ENCODE results near the gene PRKN.

PRKN gene

DNA sequence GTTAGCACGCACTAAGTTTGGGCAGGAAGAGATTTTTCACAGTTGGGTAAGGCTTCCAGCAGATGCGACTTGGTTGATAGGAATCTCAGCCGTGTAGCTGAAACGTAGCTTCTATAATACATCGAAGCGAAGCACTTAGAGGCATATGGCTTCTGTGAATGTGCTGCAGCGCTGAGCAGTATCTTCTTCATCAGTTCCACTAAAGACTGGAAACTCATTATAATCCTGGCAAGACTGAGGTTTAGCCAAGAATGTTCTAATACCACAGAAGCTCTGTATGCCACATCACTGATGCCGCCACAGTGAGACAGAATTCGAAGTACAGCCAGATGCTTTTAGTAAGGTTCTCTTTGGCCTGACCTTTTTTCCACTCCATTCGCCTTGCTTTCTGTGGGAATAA lies 773.5 kb downstream of the PRKN start:
- H3K9me3 ChIP-seq (ENCODE audit: severe bottlenecking), result no peaks in the 10 kb centered on the region
- DNase-seq, result no peak
- no peaks in the 10 kb centered on the region for H3K36me3 ChIP-seq
- no peaks in the 10 kb centered on the region for H3K27me3 ChIP-seq (ENCODE audit: insufficient read depth, low read depth, severe bottlenecking)
- H3K4me3 ChIP-seq (ENCODE audit: low read depth, low read length), result no peak overlapping the region
- H3K27ac ChIP-seq, result no peak overlapping the region
- TF ChIP-seq, protein P1, sequence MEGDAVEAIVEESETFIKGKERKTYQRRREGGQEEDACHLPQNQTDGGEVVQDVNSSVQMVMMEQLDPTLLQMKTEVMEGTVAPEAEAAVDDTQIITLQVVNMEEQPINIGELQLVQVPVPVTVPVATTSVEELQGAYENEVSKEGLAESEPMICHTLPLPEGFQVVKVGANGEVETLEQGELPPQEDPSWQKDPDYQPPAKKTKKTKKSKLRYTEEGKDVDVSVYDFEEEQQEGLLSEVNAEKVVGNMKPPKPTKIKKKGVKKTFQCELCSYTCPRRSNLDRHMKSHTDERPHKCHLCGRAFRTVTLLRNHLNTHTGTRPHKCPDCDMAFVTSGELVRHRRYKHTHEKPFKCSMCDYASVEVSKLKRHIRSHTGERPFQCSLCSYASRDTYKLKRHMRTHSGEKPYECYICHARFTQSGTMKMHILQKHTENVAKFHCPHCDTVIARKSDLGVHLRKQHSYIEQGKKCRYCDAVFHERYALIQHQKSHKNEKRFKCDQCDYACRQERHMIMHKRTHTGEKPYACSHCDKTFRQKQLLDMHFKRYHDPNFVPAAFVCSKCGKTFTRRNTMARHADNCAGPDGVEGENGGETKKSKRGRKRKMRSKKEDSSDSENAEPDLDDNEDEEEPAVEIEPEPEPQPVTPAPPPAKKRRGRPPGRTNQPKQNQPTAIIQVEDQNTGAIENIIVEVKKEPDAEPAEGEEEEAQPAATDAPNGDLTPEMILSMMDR (IDR thresholded peaks at IDR 0.05; ENCODE audit: low read depth, low read length), result no peak

DNA sequence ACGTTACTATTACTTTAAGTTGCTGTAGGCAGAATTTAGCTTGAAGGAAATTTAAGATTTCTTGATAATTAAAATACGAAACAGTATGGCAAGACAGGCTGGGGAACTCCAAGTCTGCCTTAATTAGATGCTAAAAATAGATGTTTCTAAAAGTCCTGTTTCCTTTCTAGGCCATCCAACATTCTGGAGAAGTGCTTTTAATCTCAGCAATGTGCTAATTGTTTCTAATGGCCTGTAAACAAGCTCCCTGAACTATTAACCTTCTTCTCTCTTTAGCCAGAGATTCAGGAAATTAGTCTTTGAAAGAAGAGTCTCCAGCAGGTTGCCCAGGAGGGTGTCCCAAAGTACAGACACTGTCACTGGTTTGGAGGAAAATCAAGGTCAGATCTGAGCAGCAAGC lies 776.4 kb downstream of the PRKN start:
- Histone ChIP-seq H3K9me3 (ENCODE audit: severe bottlenecking) (no peaks in the 10 kb centered on the region), H3K4me3 (ENCODE audit: low read depth, low read length) (no peak overlapping the region), H3K27ac (no peak overlapping the region), H3K36me3 (no peaks in the 10 kb centered on the region), H3K27me3 (ENCODE audit: insufficient read depth, low read depth, severe bottlenecking) (no peaks in the 10 kb centered on the region)
- TF ChIP-seq, protein P1 (IDR thresholded peaks at IDR 0.05; ENCODE audit: low read depth, low read length), result no peak
- DNase-seq, result no peak

DNA sequence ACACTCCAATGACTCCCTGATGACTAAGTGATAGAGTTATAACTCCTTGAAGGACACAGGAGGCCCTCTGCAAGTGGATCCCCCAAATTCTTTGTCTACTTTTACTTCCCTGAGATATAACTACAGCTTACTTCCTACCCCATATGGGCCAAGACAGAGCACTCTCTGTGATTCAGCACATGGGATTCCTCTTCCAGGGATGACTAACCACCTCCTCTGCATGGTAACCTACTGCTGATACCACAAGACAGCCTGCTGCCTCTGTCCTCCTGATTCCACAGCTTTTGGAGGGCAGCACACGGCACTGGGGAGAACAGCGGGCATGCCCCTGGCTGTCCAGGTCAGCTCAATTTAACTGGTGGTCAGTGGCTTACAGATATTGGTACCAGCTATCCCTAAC lies 778.0 kb downstream of the PRKN start:
- no peak for DNase-seq
- H3K36me3 ChIP-seq, result no peaks in the 10 kb centered on the region
- no peaks in the 10 kb centered on the region for H3K9me3 ChIP-seq (ENCODE audit: severe bottlenecking)
- no peaks in the 10 kb centered on the region for H3K27me3 ChIP-seq (ENCODE audit: insufficient read depth, low read depth, severe bottlenecking)
- no peak overlapping the region for H3K4me3 ChIP-seq (ENCODE audit: low read depth, low read length)
- no peak overlapping the region for H3K27ac ChIP-seq
- TF ChIP-seq, protein P1 (IDR thresholded peaks at IDR 0.05; ENCODE audit: low read depth, low read length), result no peak

DNA sequence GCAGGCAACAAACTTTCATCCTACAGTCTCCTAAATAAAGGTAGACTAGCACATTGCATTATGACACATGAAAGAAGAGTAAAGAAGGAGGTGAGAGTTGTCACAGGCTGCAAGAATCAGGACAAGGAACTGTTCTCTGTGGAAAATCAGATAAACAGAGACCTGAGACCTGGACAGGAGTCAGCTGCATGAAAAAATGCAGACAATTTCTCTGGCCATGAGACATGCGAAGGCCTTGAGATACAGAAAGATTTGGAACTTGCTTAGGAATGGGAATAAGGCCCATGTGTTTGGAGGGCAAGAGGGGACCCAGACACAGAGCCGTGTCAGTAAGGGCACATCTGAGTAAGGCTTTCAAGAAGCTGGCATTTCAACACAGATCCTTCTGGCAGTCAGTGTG lies 779.1 kb downstream of the PRKN start:
- TF ChIP-seq, protein P1 (IDR thresholded peaks at IDR 0.05; ENCODE audit: low read depth, low read length), result no peak
- Histone ChIP-seq H3K36me3 (no peaks in the 10 kb centered on the region), H3K9me3 (ENCODE audit: severe bottlenecking) (no peaks in the 10 kb centered on the region), H3K27ac (no peak overlapping the region), H3K4me3 (ENCODE audit: low read depth, low read length) (no peak overlapping the region), H3K27me3 (ENCODE audit: insufficient read depth, low read depth, severe bottlenecking) (no peaks in the 10 kb centered on the region)
- DNase-seq, result no peak

DNA sequence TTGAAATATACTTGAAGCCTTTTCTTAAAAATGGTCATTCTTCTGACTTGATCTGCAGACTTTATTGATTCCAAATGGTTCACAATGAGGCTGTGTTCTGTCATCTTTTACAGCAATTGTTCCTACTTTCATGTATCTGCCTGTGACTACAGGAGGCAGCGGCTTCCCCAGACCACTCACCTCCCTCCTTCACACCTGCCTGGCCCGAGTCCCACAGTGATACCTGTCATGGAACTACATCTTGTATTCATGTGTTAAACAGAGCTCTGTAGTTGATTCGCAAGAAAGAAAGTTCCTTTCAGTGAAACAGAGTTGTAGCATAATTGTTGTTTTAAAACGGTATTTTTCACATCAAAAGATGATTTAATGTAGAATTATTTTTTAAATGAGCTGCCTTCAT lies 780.2 kb downstream of the PRKN start:
- H3K9me3 ChIP-seq (ENCODE audit: severe bottlenecking), result no peaks in the 10 kb centered on the region
- no peak for DNase-seq
- no peaks in the 10 kb centered on the region for H3K36me3 ChIP-seq
- H3K4me3 ChIP-seq (ENCODE audit: low read depth, low read length), result no peak overlapping the region
- H3K27me3 ChIP-seq (ENCODE audit: insufficient read depth, low read depth, severe bottlenecking), result no peaks in the 10 kb centered on the region
- no peak overlapping the region for H3K27ac ChIP-seq
- TF ChIP-seq, protein P1 (IDR thresholded peaks at IDR 0.05; ENCODE audit: low read depth, low read length), result no peak

DNA sequence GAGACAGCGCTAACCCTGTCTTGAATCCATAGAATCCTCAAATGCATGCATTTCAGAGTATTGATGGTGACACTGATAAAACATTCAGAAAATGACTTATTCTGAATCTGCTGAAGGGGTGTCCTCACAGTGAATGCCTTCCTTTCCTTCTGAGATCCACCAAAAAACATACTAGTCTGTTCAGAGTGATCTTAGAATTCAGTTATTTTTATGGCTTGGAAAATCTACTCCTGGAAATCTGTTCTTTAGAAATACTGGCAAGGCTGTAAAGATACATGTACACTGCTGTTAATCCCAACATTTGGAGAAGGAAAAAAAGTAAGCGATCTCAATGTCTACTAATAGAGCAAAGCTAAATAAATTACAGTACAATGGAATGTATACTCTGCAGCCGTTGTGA lies 781.1 kb downstream of the PRKN start:
- DNase-seq, result no peak

More for the DNA sequence above, 781.1 kb downstream of the PRKN start:
- H3K9me3 ChIP-seq (ENCODE audit: severe bottlenecking), result no peaks in the 10 kb centered on the region
- TF ChIP-seq, protein P1 (IDR thresholded peaks at IDR 0.05; ENCODE audit: low read depth, low read length), result no peak
- no peak overlapping the region for H3K27ac ChIP-seq
- H3K36me3 ChIP-seq, result no peaks in the 10 kb centered on the region
- no peak overlapping the region for H3K4me3 ChIP-seq (ENCODE audit: low read depth, low read length)
- H3K27me3 ChIP-seq (ENCODE audit: insufficient read depth, low read depth, severe bottlenecking), result no peaks in the 10 kb centered on the region
